ENCODE data around the gene CUL9.

The CUL9 gene

DNA sequence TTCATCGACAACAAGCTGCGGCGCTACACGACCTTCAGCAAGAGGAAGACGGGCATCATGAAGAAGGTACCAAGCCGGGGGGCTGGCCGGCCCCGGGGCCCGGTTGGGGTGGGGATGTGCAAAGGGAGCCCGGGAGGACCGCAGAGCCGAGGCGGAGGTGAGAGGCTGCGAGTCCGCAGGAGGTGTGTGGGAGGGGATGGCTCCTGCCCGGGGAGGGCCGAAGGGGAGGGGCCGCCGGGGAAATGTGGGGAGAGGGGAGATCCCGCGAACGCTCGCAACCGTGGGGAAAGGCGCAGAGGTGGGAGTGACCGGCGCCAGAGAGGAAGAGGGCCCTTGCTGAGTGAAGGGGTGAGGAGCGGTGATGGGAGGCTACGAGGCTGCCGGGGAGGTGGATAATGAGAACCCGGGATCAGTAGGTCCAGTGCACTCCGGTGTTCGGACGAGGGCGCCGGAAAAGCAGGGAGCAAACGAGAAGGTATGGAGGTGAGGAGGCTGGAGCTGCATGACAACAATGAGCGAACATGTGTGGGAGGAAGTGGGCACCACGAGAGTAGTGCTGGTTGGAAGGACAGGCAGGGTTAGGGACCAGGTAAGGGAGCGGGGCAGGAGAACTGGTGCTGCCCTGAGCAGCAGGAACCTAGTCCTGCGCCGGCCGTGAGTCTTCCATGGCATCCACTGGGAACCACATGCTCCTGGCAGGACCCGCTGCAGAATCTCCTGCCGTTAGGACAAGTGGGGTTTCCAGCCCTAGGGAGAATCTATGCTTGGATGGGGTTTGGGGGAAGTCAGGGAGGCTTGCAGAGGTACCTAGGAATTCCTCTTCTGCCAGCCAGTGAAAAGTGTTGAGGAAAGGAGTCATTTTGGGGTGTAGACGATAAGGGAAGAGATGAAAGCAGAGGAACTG is 9.6 kb upstream of the CUL9 start:
- peak in 1 of 3 donors; percentile 30 for DNase-seq (ENCODE audit: low read depth in 3 of 3)

DNA sequence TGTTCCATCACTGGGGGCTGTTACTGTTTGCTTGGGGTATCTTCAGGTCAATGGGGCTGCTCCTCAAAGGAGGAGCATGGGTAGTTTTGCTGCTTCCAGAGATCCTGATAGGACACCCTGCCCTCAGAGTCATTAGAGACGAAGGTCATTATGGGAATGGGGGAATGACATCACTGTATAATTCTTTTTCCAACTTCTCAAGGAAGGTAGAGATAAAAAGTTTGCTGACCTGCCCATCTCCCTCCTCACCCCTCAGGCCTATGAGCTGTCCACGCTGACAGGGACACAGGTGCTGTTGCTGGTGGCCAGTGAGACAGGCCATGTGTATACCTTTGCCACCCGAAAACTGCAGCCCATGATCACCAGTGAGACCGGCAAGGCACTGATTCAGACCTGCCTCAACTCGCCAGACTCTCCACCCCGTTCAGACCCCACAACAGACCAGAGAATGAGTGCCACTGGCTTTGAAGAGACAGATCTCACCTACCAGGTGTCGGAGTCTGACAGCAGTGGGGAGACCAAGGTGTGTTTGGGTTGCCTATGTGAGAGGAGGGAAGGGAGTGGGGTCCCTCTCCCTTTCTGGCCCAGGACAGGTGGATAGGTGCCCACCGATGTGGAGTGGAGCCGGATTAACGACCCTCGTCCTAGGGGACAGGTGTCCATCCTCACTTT is 8.3 kb upstream of the CUL9 start:
- no peak for DNase-seq (ENCODE audit: low read depth in 3 of 3)

DNA sequence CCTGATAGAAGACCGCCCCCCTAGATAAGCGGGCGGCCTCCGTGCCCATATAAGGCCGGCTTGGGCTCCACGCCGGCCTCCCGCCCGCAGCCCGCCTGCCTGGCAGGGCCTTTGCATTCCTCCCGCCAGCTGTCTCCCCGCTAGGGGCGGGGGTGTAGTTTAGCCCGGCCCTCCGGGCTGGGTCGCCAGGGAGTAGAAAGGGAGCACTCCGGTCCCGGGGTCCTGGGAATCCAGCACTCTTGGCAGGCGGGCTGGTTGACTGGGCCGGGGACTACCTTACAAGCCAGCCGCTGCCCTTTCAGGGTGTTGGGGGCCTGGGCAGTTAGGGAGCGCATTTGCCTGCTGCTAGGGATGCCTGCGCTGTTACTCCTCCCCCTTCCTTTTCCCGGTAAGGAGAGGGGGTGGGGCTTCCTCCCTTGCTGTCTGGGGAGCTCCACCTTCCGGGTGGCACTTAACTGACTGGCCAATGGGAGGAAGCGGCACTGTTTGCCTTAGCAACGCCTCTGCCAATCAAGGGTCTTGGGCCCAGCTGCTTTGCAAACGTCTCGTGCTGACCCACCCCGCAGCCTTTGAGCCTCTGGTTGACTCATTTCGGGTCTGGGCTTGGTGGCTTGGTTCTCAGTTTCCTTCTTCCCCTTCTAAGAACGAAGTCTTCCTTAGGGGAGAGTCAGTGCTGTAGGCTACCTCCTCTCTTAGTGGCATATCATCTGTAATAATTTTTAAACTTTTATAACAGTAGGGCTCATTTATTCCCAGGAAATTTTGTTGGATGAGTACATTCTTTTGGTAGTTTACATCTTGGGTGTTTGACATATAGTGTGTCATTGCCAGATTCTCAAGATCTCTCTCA is 7.5 kb upstream of the CUL9 start:
- DNase-seq (ENCODE audit: low read depth in 3 of 3): peak; percentile 88 to 97 (median 94)

DNA sequence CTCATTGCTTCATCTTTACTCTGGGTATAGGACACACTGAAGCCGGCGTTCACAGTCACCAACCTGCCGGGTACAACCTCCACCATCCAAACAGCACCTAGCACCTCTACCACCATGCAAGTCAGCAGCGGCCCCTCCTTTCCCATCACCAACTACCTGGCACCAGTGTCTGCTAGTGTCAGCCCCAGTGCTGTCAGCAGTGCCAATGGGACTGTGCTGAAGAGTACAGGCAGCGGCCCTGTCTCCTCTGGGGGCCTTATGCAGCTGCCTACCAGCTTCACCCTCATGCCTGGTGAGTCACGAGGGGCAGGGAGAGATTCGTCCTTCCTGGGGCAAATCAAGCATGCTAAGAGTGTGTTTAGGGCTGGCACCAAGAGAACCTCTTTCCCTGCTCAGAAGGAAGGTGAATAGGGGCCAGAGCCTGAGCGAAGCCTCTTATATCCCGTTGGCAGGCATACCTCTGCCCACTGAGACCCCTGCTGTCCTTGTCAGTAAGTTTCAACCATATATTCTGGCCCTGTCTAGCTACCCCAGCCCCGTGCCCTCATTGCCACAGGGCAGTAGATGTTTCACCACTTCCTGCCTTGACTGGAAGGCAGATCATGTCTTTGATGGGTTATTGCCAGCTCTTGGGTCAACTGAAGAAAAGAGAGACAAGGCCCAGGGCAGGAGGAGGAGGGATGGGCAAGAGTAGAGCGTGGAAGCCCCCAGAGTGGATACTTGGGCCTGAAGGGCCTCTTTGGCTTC is 6.1 kb upstream of the CUL9 start:
- no peak for DNase-seq (ENCODE audit: low read depth in 3 of 3)

DNA sequence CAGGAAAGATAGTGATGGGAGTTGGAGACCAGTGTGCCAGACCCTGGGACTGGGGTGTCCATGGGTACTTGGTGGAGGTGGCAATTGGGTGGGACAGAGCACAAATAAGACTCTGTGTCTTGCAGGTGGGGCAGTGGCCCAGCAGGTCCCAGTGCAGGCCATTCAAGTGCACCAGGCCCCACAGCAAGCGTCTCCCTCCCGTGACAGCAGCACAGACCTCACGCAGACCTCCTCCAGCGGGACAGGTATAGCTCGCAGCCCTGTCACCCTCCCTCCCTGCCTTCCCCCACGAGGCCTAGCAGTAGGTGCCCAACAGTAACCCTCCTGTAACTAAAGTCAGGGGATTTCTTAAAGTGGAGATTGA is 5.6 kb upstream of the CUL9 start:
- no peak for DNase-seq (ENCODE audit: low read depth in 3 of 3)

DNA sequence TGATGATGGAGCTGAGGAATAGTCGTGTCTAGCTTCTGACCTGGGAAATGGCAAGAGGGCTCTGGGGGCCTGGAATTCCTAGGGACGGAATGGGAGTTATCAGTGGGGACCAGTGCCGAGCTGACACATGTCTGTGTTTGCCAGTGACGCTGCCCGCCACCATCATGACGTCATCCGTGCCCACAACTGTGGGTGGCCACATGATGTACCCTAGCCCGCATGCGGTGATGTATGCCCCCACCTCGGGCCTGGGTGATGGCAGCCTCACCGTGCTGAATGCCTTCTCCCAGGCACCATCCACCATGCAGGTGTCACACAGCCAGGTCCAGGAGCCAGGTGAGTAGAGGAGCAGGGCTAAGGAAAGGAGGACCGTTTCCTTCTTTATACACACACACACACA is 3.8 kb upstream of the CUL9 start:
- no peak for DNase-seq (ENCODE audit: low read depth in 3 of 3)

DNA sequence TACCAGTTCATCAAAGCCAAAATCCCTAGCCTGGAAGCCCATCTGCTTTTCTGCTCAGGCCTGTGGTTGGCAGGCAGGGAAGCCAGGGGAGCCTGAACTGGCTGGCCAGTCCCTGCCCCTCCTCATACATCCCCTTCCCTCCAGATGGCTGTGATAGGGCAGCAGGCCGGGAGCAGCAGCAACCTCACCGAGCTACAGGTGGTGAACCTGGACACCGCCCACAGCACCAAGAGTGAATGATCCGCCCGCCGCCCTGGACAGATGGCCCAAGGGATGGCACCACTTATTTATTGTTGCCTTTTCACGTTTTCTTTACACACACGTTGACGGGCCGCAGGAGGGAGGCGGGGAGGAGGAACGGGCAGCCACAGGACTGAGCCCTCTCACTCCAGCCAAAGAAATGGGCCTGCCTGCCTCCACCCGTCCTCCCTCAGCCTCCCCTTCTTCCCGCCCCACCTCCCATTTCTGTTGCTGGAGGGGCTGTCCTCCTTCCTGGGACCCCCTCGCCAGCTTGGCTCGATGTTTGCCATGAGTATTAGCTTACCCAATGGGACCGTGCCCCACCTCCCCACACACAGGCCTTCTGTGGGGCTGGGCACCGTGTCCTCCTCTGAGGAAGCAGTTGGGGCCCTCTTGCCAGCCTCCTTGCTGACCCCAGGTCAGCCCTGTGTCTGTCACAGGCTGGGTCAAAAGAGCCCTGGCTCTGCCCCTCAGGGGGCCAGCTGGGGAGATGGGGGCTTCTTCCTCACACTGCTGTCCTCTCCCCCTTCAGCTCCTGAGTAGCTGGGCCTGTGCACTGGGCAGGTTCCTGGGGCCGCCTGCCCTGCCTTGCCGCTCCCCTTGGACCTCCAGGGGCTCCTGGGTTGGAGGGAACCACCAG is 2.8 kb upstream of the CUL9 start:
- no peak for DNase-seq (ENCODE audit: low read depth in 3 of 3)

DNA sequence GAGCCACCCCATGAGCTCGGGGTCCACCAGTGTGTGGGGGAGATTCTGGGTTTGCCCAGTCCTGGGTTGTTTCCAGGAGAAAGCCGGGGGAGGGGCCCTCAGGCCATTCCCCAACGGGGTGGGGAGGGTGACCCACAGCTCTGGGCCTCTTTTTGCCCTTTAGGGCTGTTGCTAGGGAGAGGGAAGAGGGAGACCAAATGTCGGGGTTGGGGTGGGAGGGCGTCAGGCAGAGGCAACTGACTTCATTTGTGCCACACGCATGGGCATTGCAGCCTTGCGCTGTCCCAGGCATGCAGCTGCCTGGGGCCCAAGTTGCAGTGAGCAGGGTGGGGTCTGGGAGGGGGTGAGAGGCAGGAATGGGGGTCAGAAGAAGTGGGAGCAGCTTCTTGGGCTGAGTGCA is 1.9 kb upstream of the CUL9 start:
- DNase-seq (ENCODE audit: low read depth in 3 of 3): no peak

DNA sequence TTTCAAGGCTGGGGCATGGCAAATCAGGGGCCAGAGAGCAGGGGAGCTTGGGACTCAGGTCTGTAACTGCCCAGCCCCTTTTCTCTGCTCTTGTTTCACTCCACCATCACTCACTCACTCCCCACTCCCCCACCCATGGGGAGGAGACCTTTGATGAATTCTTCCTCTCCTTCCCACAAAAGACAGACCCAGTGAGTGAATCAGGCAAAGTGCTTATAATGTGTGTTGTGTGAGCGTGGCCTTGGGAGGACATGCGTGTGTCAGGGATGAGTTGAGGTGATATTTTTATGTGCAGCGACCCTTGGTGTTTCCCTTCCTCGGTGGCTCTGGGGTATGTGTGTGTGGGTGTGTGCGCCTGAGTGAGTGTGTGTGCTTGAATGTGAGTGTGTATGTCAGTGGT is 1.0 kb upstream of the CUL9 start:
- no peak for DNase-seq (ENCODE audit: low read depth in 3 of 3)

DNA sequence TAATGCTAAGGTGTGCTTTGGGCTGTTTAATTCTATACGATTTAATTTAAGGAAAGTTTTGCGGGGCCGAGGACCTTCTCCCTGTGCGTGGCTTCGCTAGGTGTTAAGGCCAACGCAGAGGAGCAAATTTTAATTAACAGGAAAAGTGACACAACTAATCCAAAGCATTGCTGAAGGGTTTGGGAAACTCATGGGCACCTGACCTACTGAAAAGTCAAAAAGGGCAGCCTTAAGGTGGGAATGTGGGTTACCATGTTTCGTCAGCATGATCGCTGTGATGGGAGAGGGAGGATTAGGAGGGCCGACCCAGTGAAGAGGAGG is 415 bp upstream of the CUL9 start:
- DNase-seq (ENCODE audit: low read depth in 3 of 3): no peak

DNA sequence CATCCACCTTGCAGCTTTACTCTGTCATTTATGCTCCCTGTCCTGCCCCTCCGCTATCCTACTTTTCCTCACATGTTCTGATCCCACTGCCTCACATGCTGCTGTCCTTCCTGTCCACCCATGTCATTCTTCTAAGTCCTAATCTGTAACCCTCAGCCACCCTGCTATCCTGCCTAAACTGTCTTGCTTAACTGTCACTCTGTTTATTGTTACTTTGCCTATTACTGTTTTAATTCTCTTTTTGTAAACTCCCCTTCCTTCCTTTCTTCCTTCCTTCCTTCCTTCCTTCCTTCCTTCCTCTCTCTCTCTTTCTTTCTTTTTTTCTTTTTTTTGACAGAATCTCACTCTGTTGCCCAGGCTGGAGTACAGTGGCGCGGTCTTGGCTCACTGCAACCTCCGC is 1.4 kb downstream of the CUL9 start:
- no peak for DNase-seq (ENCODE audit: low read depth in 3 of 3)

DNA sequence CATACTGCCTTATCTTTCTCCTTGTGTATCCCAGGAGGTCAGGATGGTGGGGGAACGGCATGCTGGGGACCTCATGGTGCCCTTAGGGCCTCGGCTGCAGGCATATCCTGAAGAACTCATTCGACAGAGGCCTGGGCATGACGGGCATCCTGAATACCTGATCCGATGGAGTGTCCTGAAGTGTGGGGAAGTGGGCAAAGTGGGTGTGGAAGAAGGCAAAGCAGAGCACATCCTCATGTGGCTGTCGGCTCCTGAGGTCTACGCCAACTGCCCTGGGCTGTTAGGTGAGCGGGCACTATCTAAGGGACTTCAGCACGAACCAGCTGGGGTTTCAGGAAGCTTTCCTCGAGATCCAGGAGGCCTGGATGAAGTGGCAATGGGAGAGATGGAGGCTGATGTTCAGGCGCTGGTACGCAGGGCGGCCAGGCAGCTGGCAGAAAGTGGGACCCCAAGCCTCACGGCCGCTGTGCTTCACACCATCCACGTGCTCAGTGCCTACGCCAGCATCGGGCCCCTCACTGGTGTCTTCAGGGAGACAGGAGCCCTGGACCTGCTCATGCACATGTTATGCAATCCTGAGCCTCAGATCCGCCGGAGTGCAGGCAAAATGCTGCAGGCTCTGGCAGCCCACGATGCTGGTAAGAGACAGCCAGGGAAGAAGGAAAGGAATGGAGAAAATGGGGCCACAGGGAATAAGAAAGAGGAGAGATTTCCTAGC is 2.4 kb downstream of the CUL9 start:
- DNase-seq (ENCODE audit: low read depth in 3 of 3): no peak

DNA sequence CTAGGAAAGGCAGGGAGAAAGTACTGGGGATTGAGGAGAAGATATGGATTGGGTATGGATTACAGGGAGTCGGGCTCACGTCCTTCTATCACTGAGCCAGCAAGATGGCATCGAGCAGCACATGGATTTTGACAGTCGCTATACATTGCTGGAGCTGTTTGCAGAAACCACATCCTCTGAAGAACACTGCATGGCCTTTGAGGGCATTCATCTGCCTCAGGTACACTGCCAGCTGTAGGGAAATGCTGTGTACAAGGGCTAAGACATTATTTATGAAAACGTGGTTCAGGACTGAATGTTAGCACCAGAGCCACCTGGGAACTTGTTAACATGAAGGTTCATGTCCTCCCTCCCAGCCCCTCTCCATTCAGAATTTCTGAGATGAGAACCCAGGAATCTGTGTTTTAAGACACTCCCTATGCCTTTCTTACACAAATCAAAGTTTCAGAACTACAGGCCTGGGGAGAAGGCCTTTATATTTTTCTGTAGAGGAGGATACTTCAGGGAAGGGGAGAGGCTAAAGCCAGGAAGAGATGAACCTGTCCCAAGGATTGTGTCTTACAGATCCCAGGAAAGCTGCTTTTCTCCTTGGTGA is 3.5 kb downstream of the CUL9 start:
- no peak for DNase-seq (ENCODE audit: low read depth in 3 of 3)

DNA sequence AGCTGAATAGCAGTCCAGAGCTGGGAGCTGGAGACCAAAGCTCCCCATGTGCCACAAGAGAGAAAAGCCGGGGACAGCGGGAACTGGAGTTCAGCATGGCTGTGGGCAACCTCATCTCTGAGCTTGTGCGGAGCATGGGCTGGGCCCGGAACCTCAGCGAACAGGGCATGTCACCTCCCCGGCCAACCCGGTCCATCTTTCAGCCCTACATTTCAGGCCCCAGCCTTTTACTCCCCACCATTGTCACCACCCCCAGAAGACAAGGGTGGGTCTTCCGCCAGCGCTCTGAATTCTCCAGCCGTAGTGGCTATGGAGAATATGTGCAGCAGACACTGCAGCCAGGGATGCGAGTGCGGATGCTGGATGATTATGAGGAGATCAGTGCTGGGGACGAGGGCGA is 4.0 kb downstream of the CUL9 start:
- DNase-seq (ENCODE audit: low read depth in 3 of 3): no peak

DNA sequence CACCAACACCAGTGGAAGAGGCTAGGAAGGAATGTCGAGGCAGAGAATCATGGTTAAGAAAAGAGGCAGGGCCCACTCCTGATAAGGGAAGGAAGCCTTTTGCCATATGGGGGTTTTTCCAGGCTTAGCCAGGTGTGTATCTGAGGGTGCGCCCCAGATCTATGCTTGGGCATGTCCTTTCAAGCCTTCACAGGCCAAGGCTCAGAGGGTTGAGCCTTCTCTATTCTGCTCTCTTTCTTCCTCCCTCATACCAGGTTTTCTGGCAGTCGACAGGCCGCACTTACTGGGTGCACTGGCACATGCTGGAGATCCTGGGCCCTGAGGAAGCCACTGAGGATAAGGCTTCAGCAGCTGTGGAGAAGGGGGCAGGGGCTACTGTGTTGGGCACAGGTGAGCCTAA is 4.7 kb downstream of the CUL9 start:
- no peak for DNase-seq (ENCODE audit: low read depth in 3 of 3)

DNA sequence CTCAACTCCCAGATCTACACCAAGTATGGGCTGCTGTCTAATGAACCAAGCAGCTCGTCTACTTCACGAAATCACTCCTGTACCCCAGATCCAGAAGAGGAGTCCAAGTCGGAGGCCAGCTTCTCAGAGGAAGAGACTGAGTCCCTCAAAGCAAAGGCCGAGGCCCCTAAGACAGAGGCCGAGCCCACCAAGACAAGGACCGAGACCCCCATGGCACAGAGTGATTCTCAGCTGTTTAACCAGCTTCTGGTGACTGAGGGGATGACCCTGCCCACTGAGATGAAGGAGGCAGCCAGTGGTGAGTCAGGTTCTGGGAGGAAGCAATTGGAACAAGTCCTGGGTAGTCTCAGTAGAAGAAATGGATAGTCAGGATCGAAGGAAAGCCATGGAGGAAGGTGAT is 5.8 kb downstream of the CUL9 start:
- no peak for DNase-seq (ENCODE audit: low read depth in 3 of 3)

DNA sequence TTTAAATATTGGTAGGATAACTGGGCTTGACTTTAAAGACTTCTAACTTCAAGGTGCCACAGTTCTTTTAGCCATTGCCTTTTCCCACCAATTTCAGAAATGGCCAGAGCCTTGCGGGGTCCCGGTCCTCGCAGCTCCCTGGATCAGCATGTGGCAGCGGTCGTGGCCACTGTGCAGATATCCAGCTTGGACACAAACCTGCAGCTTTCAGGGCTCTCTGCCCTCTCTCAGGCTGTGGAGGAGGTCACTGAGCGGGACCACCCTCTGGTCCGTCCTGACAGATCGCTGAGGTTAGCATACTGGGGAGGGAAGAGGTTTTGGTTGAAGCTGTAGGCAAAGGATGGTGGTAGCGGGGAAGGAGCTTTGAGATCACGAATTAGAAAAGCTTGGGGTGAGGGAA is 6.4 kb downstream of the CUL9 start:
- no peak for DNase-seq (ENCODE audit: low read depth in 3 of 3)

DNA sequence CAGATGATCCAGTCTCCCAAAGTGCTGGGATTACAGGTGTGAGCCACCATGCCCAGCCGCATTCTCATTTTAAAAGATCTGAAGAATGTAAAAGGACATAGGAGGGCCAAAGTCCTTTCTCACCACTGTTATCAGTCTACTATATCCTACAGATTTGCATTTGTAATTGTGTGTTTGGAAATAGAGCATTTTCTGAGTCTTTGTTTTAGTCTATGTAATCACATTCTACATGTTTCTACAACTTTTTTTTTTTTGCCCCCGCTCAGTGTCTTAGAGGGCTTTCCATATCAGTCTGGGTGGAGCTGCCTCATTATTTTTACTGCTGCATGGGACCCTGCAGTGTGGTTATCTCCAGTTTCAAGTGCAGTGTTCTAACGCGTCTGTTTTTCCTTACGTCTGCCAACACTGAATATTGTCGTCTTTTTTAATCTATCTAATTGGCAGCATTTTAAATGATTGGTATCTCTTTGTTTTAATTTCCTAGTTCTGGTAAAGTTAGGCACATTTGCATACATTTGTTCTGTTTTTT is 7.8 kb downstream of the CUL9 start:
- DNase-seq (ENCODE audit: low read depth in 3 of 3): no peak

DNA sequence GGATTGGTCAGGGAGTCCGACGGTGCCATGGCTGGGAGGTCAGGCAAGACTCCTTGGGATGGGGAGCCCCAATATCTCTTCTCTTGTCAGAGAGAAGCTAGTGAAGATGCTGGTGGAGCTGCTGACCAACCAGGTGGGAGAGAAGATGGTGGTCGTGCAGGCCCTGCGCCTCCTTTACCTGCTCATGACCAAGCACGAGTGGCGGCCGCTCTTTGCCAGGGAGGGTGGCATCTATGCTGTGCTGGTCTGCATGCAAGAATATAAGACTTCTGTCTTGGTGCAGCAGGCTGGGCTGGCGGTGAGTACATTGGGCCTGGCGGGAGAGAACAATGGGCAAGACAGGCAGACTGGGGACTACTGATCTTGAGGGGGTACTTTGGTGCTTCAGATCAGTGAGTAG is 10.9 kb downstream of the CUL9 start:
- DNase-seq (ENCODE audit: low read depth in 3 of 3): no peak

DNA sequence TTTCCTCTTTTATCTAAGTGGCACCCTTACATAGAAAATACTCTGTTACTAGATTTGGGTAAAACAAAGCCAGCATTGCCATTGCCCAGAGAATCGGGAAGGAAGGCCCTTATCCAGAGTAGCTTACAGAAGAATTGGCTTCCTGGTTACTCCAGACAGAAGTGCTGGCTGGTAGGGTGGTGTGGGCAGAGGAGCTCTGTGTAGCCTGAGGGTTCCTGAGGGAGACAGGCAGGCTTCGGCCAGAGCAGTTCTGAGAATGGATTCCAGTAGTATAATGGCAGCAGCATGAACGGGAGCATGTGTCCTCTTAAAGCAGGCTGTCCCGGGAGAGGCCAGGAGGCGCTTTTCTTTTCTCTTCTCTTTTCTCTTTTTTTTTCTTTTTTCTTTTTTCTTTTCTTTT is 11.9 kb downstream of the CUL9 start:
- DNase-seq (ENCODE audit: low read depth in 3 of 3): no peak
